ENCODE measurements around the gene NMNAT2. TPM values are rescaled to one million over a fixed set of nuclear protein-coding genes. Genes with fewer than 3 reads are reported as not detected.

Gene NMNAT2
- total RNA-seq, 1 donor from 2014 or later = 0.49 TPM

GRCh38 chr1:183290628-183291027 lies 127.6 kb downstream of the NMNAT2 start:
- Mint-ChIP-seq H3K27ac (no peak overlapping the region), H3K4me3 (no peak overlapping the region), H3K9me3 (no peaks in the 10 kb centered on the region), H3K36me3 (peaks cover 2% of the 10 kb centered on the region), H3K4me1 (peaks cover 29% of the 10 kb centered on the region), H3K27me3 (ENCODE audit: insufficient read depth, low read depth) (no peaks in the 10 kb centered on the region)
- no peaks in the 10 kb centered on the region for H4K20me1 ChIP-seq (ENCODE audit: low read depth)
- no peak for DNase-seq (ENCODE audit: low spot score)
- H3K4me2 ChIP-seq = no peak overlapping the region
- H3K27ac ChIP-seq = no peak overlapping the region
- H3K36me3 ChIP-seq = no peaks in the 10 kb centered on the region
- no peaks in the 10 kb centered on the region for H3K9me3 ChIP-seq (ENCODE audit: low read depth)
- H2AFZ ChIP-seq (replicated peaks) = no peak overlapping the region
- no peak overlapping the region for H3K4me3 ChIP-seq
- no peak overlapping the region for H3K9ac ChIP-seq
- H3K4me1 ChIP-seq = peaks cover 18% of the 10 kb centered on the region
- TF ChIP-seq EZH2 (IDR thresholded peaks at IDR 0.05) = no peak
- TF ChIP-seq EZH2phosphoT487 (IDR thresholded peaks at IDR 0.05) = no peak
- no peak for TF ChIP-seq CTCF (IDR thresholded peaks at IDR 0.05)
- H3K79me2 ChIP-seq (ENCODE audit: low read depth) = no peaks in the 10 kb centered on the region
- H3K27me3 ChIP-seq = no peaks in the 10 kb centered on the region
- H3F3A ChIP-seq (ENCODE audit: low read depth) = no peaks in the 10 kb centered on the region

DNA sequence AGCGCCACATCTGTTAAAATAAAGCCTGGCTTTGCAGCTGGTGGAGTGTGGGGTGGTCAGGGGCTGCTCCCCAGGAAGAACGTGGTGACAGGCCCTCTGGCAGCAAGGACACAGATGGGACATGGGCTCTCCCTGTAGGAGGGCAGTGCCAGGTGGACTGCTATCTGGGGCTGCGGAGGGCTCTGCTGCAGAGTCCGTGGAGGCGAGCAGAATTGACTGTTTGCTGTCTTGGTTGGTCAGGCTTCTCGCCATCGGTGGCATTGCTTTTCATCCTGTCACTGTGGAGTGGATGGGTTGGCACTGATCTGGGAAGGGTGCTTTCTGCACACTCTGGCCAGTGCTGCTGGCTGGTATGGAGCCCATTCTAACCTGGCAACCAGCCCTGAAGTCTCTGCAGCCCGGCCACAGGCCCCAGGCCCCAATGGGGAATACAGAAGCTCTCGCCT lies 129.1 kb downstream of the NMNAT2 start:
- Histone ChIP-seq H3K79me2 (ENCODE audit: low read depth) (no peaks in the 10 kb centered on the region), H3K27me3 (no peaks in the 10 kb centered on the region), H3K9me3 (ENCODE audit: low read depth) (no peaks in the 10 kb centered on the region), H3K4me3 (no peak overlapping the region), H4K20me1 (ENCODE audit: low read depth) (no peaks in the 10 kb centered on the region), H2AFZ (replicated peaks) (no peak overlapping the region), H3K4me1 (peaks cover 16% of the 10 kb centered on the region), H3K27ac (no peak overlapping the region), H3K9ac (no peak overlapping the region), H3K4me2 (no peak overlapping the region), H3K36me3 (no peaks in the 10 kb centered on the region), H3F3A (ENCODE audit: low read depth) (no peaks in the 10 kb centered on the region)
- DNase-seq (ENCODE audit: low spot score) = no peak
- H3K27me3 Mint-ChIP-seq (ENCODE audit: insufficient read depth, low read depth) = no peaks in the 10 kb centered on the region
- H3K36me3 Mint-ChIP-seq = peaks cover 2% of the 10 kb centered on the region
- H3K9me3 Mint-ChIP-seq = no peaks in the 10 kb centered on the region
- peaks cover 29% of the 10 kb centered on the region for H3K4me1 Mint-ChIP-seq
- H3K27ac Mint-ChIP-seq = no peak overlapping the region
- no peak overlapping the region for H3K4me3 Mint-ChIP-seq
- TF ChIP-seq CTCF (IDR thresholded peaks at IDR 0.05) = no peak
- TF ChIP-seq EZH2 (IDR thresholded peaks at IDR 0.05) = no peak
- TF ChIP-seq EZH2phosphoT487 (IDR thresholded peaks at IDR 0.05) = no peak

DNA sequence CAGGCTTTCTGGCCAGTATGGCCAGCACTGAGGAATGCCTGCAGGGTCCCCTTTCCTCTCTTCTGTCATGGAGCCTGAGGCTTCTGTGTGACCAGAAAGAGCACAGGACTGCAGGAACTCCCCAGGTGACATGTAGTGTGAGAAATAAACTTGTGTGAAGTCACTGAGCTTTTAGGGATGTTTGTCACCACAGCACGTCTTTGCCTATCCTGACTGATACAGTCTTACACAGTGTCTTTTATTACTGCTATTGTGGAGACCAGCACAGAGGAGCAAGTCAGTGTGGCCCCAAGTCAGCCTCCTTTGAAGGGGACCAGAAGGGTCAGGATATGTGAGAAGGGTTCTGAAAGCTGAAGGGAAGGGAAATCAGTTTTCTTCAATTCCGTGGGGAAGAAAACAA lies 129.6 kb downstream of the NMNAT2 start:
- no peak overlapping the region for H3K4me3 Mint-ChIP-seq
- no peaks in the 10 kb centered on the region for H3K79me2 ChIP-seq (ENCODE audit: low read depth)

More for the DNA sequence above, 129.6 kb downstream of the NMNAT2 start:
- Histone ChIP-seq H3K27me3 (no peaks in the 10 kb centered on the region), H3K27ac (no peak overlapping the region), H3K9ac (no peak overlapping the region), H4K20me1 (ENCODE audit: low read depth) (no peaks in the 10 kb centered on the region), H2AFZ (replicated peaks) (no peak overlapping the region), H3K9me3 (ENCODE audit: low read depth) (no peaks in the 10 kb centered on the region), H3K4me1 (peaks cover 11% of the 10 kb centered on the region), H3F3A (ENCODE audit: low read depth) (no peaks in the 10 kb centered on the region), H3K4me3 (no peak overlapping the region), H3K4me2 (no peak overlapping the region), H3K36me3 (no peaks in the 10 kb centered on the region)
- H3K4me1 Mint-ChIP-seq = peaks cover 26% of the 10 kb centered on the region
- H3K27ac Mint-ChIP-seq = peak overlapping the region; percentile 53
- no peaks in the 10 kb centered on the region for H3K9me3 Mint-ChIP-seq
- H3K36me3 Mint-ChIP-seq = peaks cover 2% of the 10 kb centered on the region
- no peaks in the 10 kb centered on the region for H3K27me3 Mint-ChIP-seq (ENCODE audit: insufficient read depth, low read depth)
- no peak for DNase-seq (ENCODE audit: low spot score)
- TF ChIP-seq CTCF (IDR thresholded peaks at IDR 0.05) = no peak
- TF ChIP-seq EZH2 (IDR thresholded peaks at IDR 0.05) = no peak
- TF ChIP-seq EZH2phosphoT487 (IDR thresholded peaks at IDR 0.05) = no peak
